Head of caudate nucleus (tissue), 42 donors: ENCODE results near the gene AADAC.
"Not testable (repeated sequence)": the region's sequence is repeated elsewhere in the genome, so short reads cannot be mapped to it uniquely, and the experiment has no call there.

Experiments used
- DNase-seq, 42 donors: peaks; one replicate each; pipeline versions ENCODE4 v3.0.0 to v3.0.0-alpha.2; 2020 to 2021; ENCODE audit warnings: mixed read lengths in 7 of 42
- intact Hi-C: fragments of 100-400 bp; cut with DNase I; formaldehyde crosslinking; loops from one replicate; pipeline ENCODE4 v1.15.0; 2022

The AADAC gene

GRCh38 chr3:151813799-151814198, at the start of gene AADAC:
TSS of gene AADAC (plus strand) at chr3:151814116. CDS start at chr3:151814163, 47 bp downstream.
- no peak for DNase-seq
- intact Hi-C loops, result no loop called here

- DNase-seq, intact Hi-C loops: not testable (repeated sequence)
These were observed 49.2 kb upstream of the AADAC start for GRCh38 chr3:151764699-151765098.

- no peak for DNase-seq
- intact Hi-C loops, result no loop called here
These were observed 48.2 kb upstream of the AADAC start for GRCh38 chr3:151765685-151766084.

- intact Hi-C loops, result no loop called here
- no peak for DNase-seq
These were observed 47.5 kb upstream of the AADAC start for GRCh38 chr3:151766454-151766853.

GRCh38 chr3:151768393-151768930, 45.5 kb upstream of the AADAC start:
- intact Hi-C loops, result no loop called here
- DNase-seq, result no peak

- DNase-seq, result no peak
- intact Hi-C loops, result no loop called here
These were observed 44.7 kb upstream of the AADAC start for GRCh38 chr3:151769175-151769574.

- DNase-seq, result no peak
- intact Hi-C loops, result no loop called here
These were observed 43.0 kb upstream of the AADAC start for GRCh38 chr3:151770956-151771355.

- intact Hi-C loops, result no loop called here
- DNase-seq, result no peak
These were observed 41.0 kb upstream of the AADAC start for GRCh38 chr3:151772825-151773480.

GRCh38 chr3:151774235-151774634, 39.7 kb upstream of the AADAC start:
- DNase-seq, result no peak

GRCh38 chr3:151774910-151775309, 39.0 kb upstream of the AADAC start:
- DNase-seq, result no peak
- intact Hi-C loops, result no loop called here

More at GRCh38 chr3:151774235-151774634, 39.7 kb upstream of the AADAC start:
- intact Hi-C loops, result no loop called here

GRCh38 chr3:151775314-151776258, 38.3 kb upstream of the AADAC start:
- intact Hi-C loops, result no loop called here
- no peak for DNase-seq

GRCh38 chr3:151776259-151776740, 37.6 kb upstream of the AADAC start:
- no peak for DNase-seq
- intact Hi-C loops, result no loop called here

- DNase-seq, result no peak
- intact Hi-C loops, result no loop called here
These were observed 36.0 kb upstream of the AADAC start for GRCh38 chr3:151777880-151778279.

- no peak for DNase-seq
- intact Hi-C loops, result no loop called here
These were observed 26.3 kb upstream of the AADAC start for GRCh38 chr3:151787626-151788025.

- no peak for DNase-seq
- intact Hi-C loops, result no loop called here
These were observed 25.5 kb upstream of the AADAC start for GRCh38 chr3:151788401-151788800.

- DNase-seq, result no peak
- intact Hi-C loops, result no loop called here
These were observed 24.0 kb upstream of the AADAC start for GRCh38 chr3:151789853-151790463.

- intact Hi-C loops, result not testable (repeated sequence)
These were observed 23.2 kb upstream of the AADAC start for GRCh38 chr3:151790763-151791162.

GRCh38 chr3:151792411-151792810, 21.5 kb upstream of the AADAC start:
- no peak for DNase-seq
- intact Hi-C loops, result no loop called here

More at GRCh38 chr3:151790763-151791162, 23.2 kb upstream of the AADAC start:
- DNase-seq, result not testable (repeated sequence)

GRCh38 chr3:151793636-151794035, 20.3 kb upstream of the AADAC start:
- DNase-seq, result no peak
- intact Hi-C loops, result no loop called here
